Measurements from ENCODE around the gene SUN3.

- TF ChIP-seq TEAD4 (IDR thresholded peaks at IDR 0.05; ENCODE audit: borderline replicate concordance, insufficient read depth) = no peak
- no peak for TF ChIP-seq TAF1 (IDR thresholded peaks at IDR 0.05; ENCODE audit: borderline replicate concordance, low read depth, low read length)
- no peak for TF ChIP-seq CTCF (IDR thresholded peaks at IDR 0.05)
- TF ChIP-seq MEF2A (IDR thresholded peaks at IDR 0.05; ENCODE audit: borderline replicate concordance, low read depth) = no peak
- no peak for TF ChIP-seq POLR2AphosphoS5 (IDR thresholded peaks at IDR 0.05; ENCODE audit: low read depth, low read length)
- no peak for TF ChIP-seq REST (IDR thresholded peaks at IDR 0.05; ENCODE audit: low read depth, low read length)
Observed at GRCh38 chr7:47973739-47974138, 55.2 kb downstream of the SUN3 start.
